Measurements from ENCODE around the gene FTO.

FTO gene

GRCh38 chr16:54106057-54106456 lies 402.1 kb downstream of the FTO start:
- no peak for TF ChIP-seq REST (IDR thresholded peaks at IDR 0.05; ENCODE audit: insufficient read depth in 1 of 2, low read depth in 2 of 2, low read length in 2 of 2)
- TF ChIP-seq FOXP2 (optimal IDR thresholded peaks at IDR 0.05; ENCODE audit: borderline replicate concordance, extremely low read depth, extremely low read length, insufficient read depth): no peak
- no peak for TF ChIP-seq SIN3A (IDR thresholded peaks at IDR 0.05; ENCODE audit: borderline replicate concordance, insufficient read depth, low read length)
- TF ChIP-seq TAF1 (IDR thresholded peaks at IDR 0.05; ENCODE audit: borderline replicate concordance, insufficient read depth, low read length): no peak
- no peak for TF ChIP-seq POLR2AphosphoS5 (IDR thresholded peaks at IDR 0.05; ENCODE audit: low read depth, low read length)

GRCh38 chr16:54107583-54108202 lies 403.7 kb downstream of the FTO start:
- no peak for TF ChIP-seq SIN3A (IDR thresholded peaks at IDR 0.05; ENCODE audit: borderline replicate concordance, insufficient read depth, low read length)
- no peak for TF ChIP-seq POLR2AphosphoS5 (IDR thresholded peaks at IDR 0.05; ENCODE audit: low read depth, low read length)
- TF ChIP-seq REST (IDR thresholded peaks at IDR 0.05; ENCODE audit: insufficient read depth in 1 of 2, low read depth in 2 of 2, low read length in 2 of 2): no peak
- no peak for TF ChIP-seq TAF1 (IDR thresholded peaks at IDR 0.05; ENCODE audit: borderline replicate concordance, insufficient read depth, low read length)

GRCh38 chr16:54110016-54110981 lies 406.3 kb downstream of the FTO start:
- TF ChIP-seq SIN3A (IDR thresholded peaks at IDR 0.05; ENCODE audit: borderline replicate concordance, insufficient read depth, low read length): no peak
- TF ChIP-seq TAF1 (IDR thresholded peaks at IDR 0.05; ENCODE audit: borderline replicate concordance, insufficient read depth, low read length): no peak
- no peak for TF ChIP-seq POLR2AphosphoS5 (IDR thresholded peaks at IDR 0.05; ENCODE audit: low read depth, low read length)
- no peak for TF ChIP-seq REST (IDR thresholded peaks at IDR 0.05; ENCODE audit: insufficient read depth in 1 of 2, low read depth in 2 of 2, low read length in 2 of 2)
- no peak for TF ChIP-seq FOXP2 (optimal IDR thresholded peaks at IDR 0.05; ENCODE audit: borderline replicate concordance, extremely low read depth, extremely low read length, insufficient read depth)

- TF ChIP-seq FOXP2 (optimal IDR thresholded peaks at IDR 0.05; ENCODE audit: borderline replicate concordance, extremely low read depth, extremely low read length, insufficient read depth): no peak
- no peak for TF ChIP-seq POLR2AphosphoS5 (IDR thresholded peaks at IDR 0.05; ENCODE audit: low read depth, low read length)
- TF ChIP-seq REST (IDR thresholded peaks at IDR 0.05; ENCODE audit: insufficient read depth in 1 of 2, low read depth in 2 of 2, low read length in 2 of 2): no peak
- no peak for TF ChIP-seq TAF1 (IDR thresholded peaks at IDR 0.05; ENCODE audit: borderline replicate concordance, insufficient read depth, low read length)
- TF ChIP-seq SIN3A (IDR thresholded peaks at IDR 0.05; ENCODE audit: borderline replicate concordance, insufficient read depth, low read length): no peak
Measured at GRCh38 chr16:54112451-54113206, 408.7 kb downstream of the FTO start.

All from PFSK-1 (cell line).